H1 (cell line): ENCODE measurements around the gene ASB6. TPM values are rescaled to one million over a fixed set of nuclear protein-coding genes. Genes with fewer than 3 reads are reported as not detected.
A peak's percentile ranks its signal among the peaks of the same experiment; 100 is the strongest.

Experiments
- CTCF ChIA-PET: fragments of 300-600 bp; sonication (Branson Sonifier 250); formaldehyde crosslinking; loops from one replicate; lab custom pipeline; 2021; ENCODE audit not compliant: partially characterized antibody; lab: Charles Lee
- POLR2A ChIA-PET: fragments of 300-600 bp; sonication (Branson Sonifier 250); formaldehyde crosslinking; loops from one replicate; lab custom pipeline; 2021; ENCODE audit warnings: inconsistent platforms; ENCODE audit not compliant: partially characterized antibody; lab: Charles Lee
- DNase-seq, 2 experiments: peaks; one replicate each; pipeline versions ENCODE4 v3.0.0 to v3.0.0-alpha.2; 2010 to 2022; ENCODE audit warnings: low spot score in 2 of 2, low read depth in 1 of 2, mixed read lengths in 1 of 2
- FAIRE-seq: peaks from 2 replicates; lab custom pipeline; 2011; peaks lifted over from hg19 to GRCh38; lab: Jason Lieb, UNC
- H2AFZ ChIP-seq: 2 replicates; pipeline ENCODE4 v1.8.1; 2012; ENCODE audit warnings: low read length, inconsistent platforms
- H2AK5ac ChIP-seq: 2 replicates; pipeline ENCODE4 v1.6.1; 2013; ENCODE audit warnings: low read depth, low read length
- H2BK120ac ChIP-seq: replicated peaks from 2 replicates; pipeline ENCODE3; 2013; ENCODE audit warnings: low read depth, low read length, inconsistent platforms
- H2BK12ac ChIP-seq: 2 replicates; pipeline ENCODE4 v1.6.1; 2013; ENCODE audit warnings: low read depth, low read length
- H2BK15ac ChIP-seq: 2 replicates; pipeline ENCODE4 v1.6.1; 2013; ENCODE audit warnings: low read length
- H2BK20ac ChIP-seq: 2 replicates; pipeline ENCODE4 v1.6.1; 2013; ENCODE audit warnings: low read length
- H2BK5ac ChIP-seq: 2 replicates; pipeline ENCODE4 v1.6.1; 2013; ENCODE audit warnings: low read depth, low read length
- H3K14ac ChIP-seq: 2 replicates; pipeline ENCODE4 v1.6.1; 2013; ENCODE audit warnings: inconsistent platforms; ENCODE audit not compliant: insufficient read length
- H3K18ac ChIP-seq: 2 replicates; pipeline ENCODE4 v1.6.1; 2013; ENCODE audit warnings: low read length; ENCODE audit errors: extremely low read depth
- H3K23ac ChIP-seq: 2 replicates; pipeline ENCODE4 v1.6.1; 2013; ENCODE audit warnings: inconsistent platforms; ENCODE audit not compliant: insufficient read length
- H3K23me2 ChIP-seq: 2 replicates; pipeline ENCODE4 v1.6.1; 2013; ENCODE audit warnings: low read depth, low read length
- H3K27ac ChIP-seq: 2 replicates; pipeline ENCODE4 v1.6.1; 2011; ENCODE audit warnings: low read depth, low read length, inconsistent platforms
- H3K27me3 ChIP-seq, 4 experiments: replicated peaks in 1 of 4; 1 replicate in 1 of 4; 2 replicates in 3 of 4; pipeline versions ENCODE4 v1.6.1 to v1.8.1; 2011 to 2013; ENCODE audit warnings: low read length in 3 of 4, mild to moderate bottlenecking in 3 of 4, inconsistent platforms in 2 of 4, mixed read lengths in 2 of 4, moderate library complexity in 1 of 4; ENCODE audit not compliant: control insufficient read depth in 3 of 4, insufficient read depth in 3 of 4; ENCODE audit errors: extremely low read depth in 1 of 4
- H3K36me3 ChIP-seq, 4 experiments: 2 replicates each; pipeline versions ENCODE4 v1.6.1 to v1.8.1; 2011 to 2013; ENCODE audit warnings: mild to moderate bottlenecking in 4 of 4, low read length in 3 of 4, moderate library complexity in 2 of 4, control low read depth in 1 of 4, inconsistent platforms in 1 of 4; ENCODE audit not compliant: insufficient read depth in 4 of 4, control insufficient read depth in 2 of 4
- H3K4ac ChIP-seq: replicated peaks from 2 replicates; pipeline ENCODE3; 2013; ENCODE audit warnings: low read length, low read depth, mixed read lengths, inconsistent platforms; ENCODE audit not compliant: insufficient read length
- H3K4me1 ChIP-seq, 4 experiments: replicated peaks in 1 of 4; 1 replicate in 1 of 4; 2 replicates in 3 of 4; pipeline versions ENCODE4 v1.6.1 to v1.8.1; 2011 to 2013; ENCODE audit warnings: low read length in 3 of 4, inconsistent platforms in 2 of 4, mixed read lengths in 1 of 4; ENCODE audit not compliant: insufficient read depth in 4 of 4, control insufficient read depth in 3 of 4
- H3K4me2 ChIP-seq, 2 experiments: 2 replicates each; pipeline versions ENCODE4 v1.6.1 to v1.8.1; 2011 to 2013; ENCODE audit warnings: low read depth in 2 of 2, low read length in 2 of 2, control low read depth in 1 of 2, inconsistent platforms in 1 of 2, mild to moderate bottlenecking in 1 of 2; ENCODE audit not compliant: insufficient read depth in 1 of 2
- H3K4me3 ChIP-seq, 4 experiments: fragments of 200-600, 300-600 bp in 1 of 4; sonication (generic), shearing (Covaris generic), sonication (Bioruptor Twin) in 1 of 4; 2 replicates each; pipeline versions ENCODE4 v1.5.1 to v1.8.1; 2011 to 2016; ENCODE audit warnings: low read length in 4 of 4, low read depth in 3 of 4, control low read depth in 2 of 4, inconsistent platforms in 2 of 4, mild to moderate bottlenecking in 2 of 4, mixed read lengths in 1 of 4, moderate library complexity in 1 of 4; ENCODE audit not compliant: insufficient read depth in 2 of 4; ENCODE audit errors: extremely low read depth in 1 of 4
- H3K56ac ChIP-seq: replicated peaks from 2 replicates; pipeline ENCODE3; 2013; ENCODE audit warnings: low read depth, mild to moderate bottlenecking, mixed read lengths, low read length, inconsistent platforms; ENCODE audit not compliant: insufficient read length
- H3K79me1 ChIP-seq: 2 replicates; pipeline ENCODE4 v1.6.1; 2013; ENCODE audit warnings: low read depth, low read length, control low read depth
- H3K79me2 ChIP-seq, 2 experiments: 2 replicates each; pipeline versions ENCODE4 v1.6.1 to v1.8.1; 2012 to 2013; ENCODE audit warnings: low read length in 2 of 2, mild to moderate bottlenecking in 2 of 2, inconsistent platforms in 1 of 2; ENCODE audit not compliant: insufficient read depth in 2 of 2, control insufficient read depth in 1 of 2
- H3K9ac ChIP-seq, 4 experiments: replicated peaks in 1 of 4; 1 replicate in 1 of 4; 2 replicates in 3 of 4; pipeline versions ENCODE4 v1.6.1 to v1.8.1; 2011 to 2013; ENCODE audit warnings: low read depth in 3 of 4, low read length in 3 of 4, control low read depth in 2 of 4, mild to moderate bottlenecking in 2 of 4, moderate library complexity in 2 of 4, inconsistent platforms in 1 of 4; ENCODE audit errors: extremely low read depth in 1 of 4
- H3K9me3 ChIP-seq, 2 experiments: 2 replicates each; pipeline versions ENCODE4 v1.6.1 to v1.8.1; 2012 to 2013; ENCODE audit warnings: mild to moderate bottlenecking in 2 of 2, moderate library complexity in 2 of 2, control low read depth in 1 of 2, inconsistent platforms in 1 of 2, low read depth in 1 of 2, low read length in 1 of 2, mixed read lengths in 1 of 2; ENCODE audit not compliant: insufficient read depth in 2 of 2
- H4K20me1 ChIP-seq, 2 experiments: replicated peaks in 1 of 2; 2 replicates each; pipeline versions ENCODE3 to v1.8.1; 2011 to 2013; ENCODE audit warnings: inconsistent platforms in 2 of 2, low read length in 2 of 2, mild to moderate bottlenecking in 1 of 2; ENCODE audit not compliant: insufficient read depth in 2 of 2, control insufficient read depth in 1 of 2
- H4K5ac ChIP-seq: 2 replicates; pipeline ENCODE4 v1.6.1; 2013; ENCODE audit warnings: low read length, low read depth, mixed read lengths, inconsistent platforms; ENCODE audit not compliant: insufficient read length
- H4K8ac ChIP-seq: 2 replicates; pipeline ENCODE4 v1.8.0; 2013; ENCODE audit warnings: mild to moderate bottlenecking, moderate library complexity, low read length, inconsistent platforms; ENCODE audit not compliant: insufficient read depth; ENCODE audit errors: extremely low read depth
- H4K91ac ChIP-seq: replicated peaks from 2 replicates; pipeline ENCODE3; 2013; ENCODE audit warnings: low read length, mixed read lengths, inconsistent platforms; ENCODE audit not compliant: insufficient read length
- HDAC2 ChIP-seq, 2 experiments: fragments of 300-600 bp in 1 of 2; sonication (generic) in 1 of 2; IDR thresholded peaks; 2 replicates each; pipeline ENCODE4 v1.6.1; 2011 to 2012; ENCODE audit warnings: low read depth in 2 of 2, low read length in 2 of 2, mild to moderate bottlenecking in 2 of 2, moderate library complexity in 2 of 2, borderline replicate concordance in 1 of 2, inconsistent platforms in 1 of 2
- RFX5 ChIP-seq: IDR thresholded peaks from 2 replicates; pipeline ENCODE4 v1.6.1; 2011; ENCODE audit warnings: low read depth, low read length, improper control_type of control experiment, borderline replicate concordance
- YY1 ChIP-seq: IDR thresholded peaks from 2 replicates; pipeline ENCODE4 v1.6.1; 2011; ENCODE audit warnings: low read depth, mild to moderate bottlenecking, low read length
- WGBS, 2 experiments: shearing (Covaris generic) in 1 of 2; methylation state at CpG; one replicate each; pipeline versions ENCODE4 v1.1.6 to v1.1.7; 2013 to 2015; ENCODE audit warnings: low lambda C conversion rate in 2 of 2, mixed read lengths in 2 of 2, inconsistent platforms in 1 of 2, low coverage in 1 of 2, missing lambda C conversion rate in 1 of 2; ENCODE audit not compliant: insufficient replicate concordance in 2 of 2, insufficient coverage in 1 of 2, insufficient read length in 1 of 2; ENCODE audit errors: extremely low coverage in 1 of 2, missing lambda C conversion rate in 1 of 2; 5-methylcytosine and 5-hydroxymethylcytosine counted together
- polyA plus RNA-seq, 7 experiments: library from polyadenylated mRNA; depleted of rRNA in 3 of 7; stranded (reverse) in 5 of 7; unstranded in 2 of 7; fragments of >200 nt in 5 of 7; fragments of 200-250 nt in 2 of 7; gene quantifications; 1 replicate in 5 of 7; 2 replicates in 1 of 7; 4 replicates in 1 of 7; pipeline versions ENCODE4 v1.2.1 to v1.2.3, GENCODE V29; 2011 to 2013; ENCODE audit warnings: missing spikeins in 2 of 7, mixed read lengths in 2 of 7
- total RNA-seq: library from RNA; stranded (reverse); fragmentation: NEBNext Ultra II Directional; extraction: Animal tissue kit (Norgen Biotek cat#: 25700); gene quantifications from 2 replicates; pipeline ENCODE4 v1.2.1, GENCODE V29; 2021

Gene ASB6
- total and polyA plus RNA-seq, 2 of the 8 experiments (the other 6 are each of a cell fraction or from before 2014, with no cell fraction given) = 14.0 to 17.3 TPM

DNA sequence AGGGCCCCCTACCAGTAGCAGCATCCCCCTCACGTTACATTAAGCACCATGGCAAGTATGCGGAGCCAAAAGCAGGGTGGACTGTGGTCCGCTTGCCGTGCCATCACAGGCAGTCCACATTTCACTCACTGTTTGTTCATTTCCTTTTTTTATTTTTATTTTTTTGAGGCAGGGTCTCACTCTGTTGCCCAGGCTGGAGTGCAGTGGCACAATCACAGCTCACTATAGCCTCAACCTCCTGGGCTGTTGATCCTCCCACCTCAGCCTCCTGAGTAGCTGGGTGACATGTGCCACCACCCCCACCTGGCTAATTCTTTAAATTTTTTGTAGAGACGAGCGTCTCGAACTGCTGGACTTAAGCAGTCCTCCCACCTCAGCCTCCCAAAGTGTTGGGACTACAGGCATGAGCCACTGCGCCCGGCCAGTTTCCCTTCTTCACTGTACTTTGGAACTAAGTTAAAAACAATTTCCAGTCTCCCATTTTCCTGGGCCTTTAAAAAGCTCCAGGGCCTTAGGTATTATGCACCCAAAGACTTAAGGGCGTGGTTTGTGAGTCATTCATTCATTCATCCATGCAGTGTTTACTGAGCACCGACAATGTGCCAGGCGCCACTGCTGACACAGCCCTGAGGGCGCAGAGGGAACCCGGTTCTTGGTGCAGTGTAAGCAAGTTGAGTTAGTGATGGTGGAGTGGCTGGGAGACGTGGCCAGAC lies 43.4 kb upstream of the ASB6 start:
- H3K23me2 ChIP-seq = no peaks in the 10 kb centered on the region
- no peak overlapping the region for H3K18ac ChIP-seq
- no peak overlapping the region for H4K5ac ChIP-seq
- ChIA-PET POLR2A (interaction anchor here (0.8 to 1.2 kb wide), 2 partner anchors 12 to 20 kb away, joined by 3 read pairs; partner anchors contain the start of gene PRRX2), CTCF (interaction anchor here (0.5 to 2.7 kb wide), 5 partner anchors 11 to 122 kb away, joined by 3 to 17 read pairs (median 3); no protein-coding TSS in a partner anchor)
- TF ChIP-seq HDAC2 (IDR thresholded peaks at IDR 0.05; ENCODE audit: borderline replicate concordance in 1 of 2, low read depth in 2 of 2, low read length in 2 of 2) (no peak), YY1 (no peak), RFX5 (no peak)
- 0 out of 2 replicates have a peak overlapping the region, but pooled peaks have one; percentile 31 for H2BK15ac ChIP-seq
- H3K79me2 ChIP-seq = no peaks in the 10 kb centered on the region
- H4K20me1 ChIP-seq = no peaks in the 10 kb centered on the region
- DNase-seq = no peak
- H3K27ac ChIP-seq = no peak overlapping the region
- H3K4me2 ChIP-seq = no peak overlapping the region
- no peaks in the 10 kb centered on the region; a peak in 1 of 7 replicates for H3K4me1 ChIP-seq
- H3K9ac ChIP-seq = no peak overlapping the region
- WGBS, 2 experiments = 93% methylated on average over 15 of the region's 15 CpGs; no CpG with 5 or more reads in 1 of the 2 experiments
- H2AFZ ChIP-seq = no peak overlapping the region
- H3K27me3 ChIP-seq = no peaks in the 10 kb centered on the region
- no peak overlapping the region for H2BK120ac ChIP-seq
- H3K23ac ChIP-seq = no peak overlapping the region
- H2BK20ac ChIP-seq = no peak overlapping the region
- H3K4me3 ChIP-seq = no peak overlapping the region
- no peak overlapping the region for H3K4ac ChIP-seq
- no peaks in the 10 kb centered on the region for H3K79me1 ChIP-seq
- no peak overlapping the region; the same call in 1 of the 2 replicates for H2BK12ac ChIP-seq
- H3K14ac ChIP-seq = no peak overlapping the region
- FAIRE-seq = no peak
- H3K36me3 ChIP-seq = no peaks in the 10 kb centered on the region
- no peak overlapping the region for H2BK5ac ChIP-seq
- no peak overlapping the region for H4K91ac ChIP-seq
- no peaks in the 10 kb centered on the region for H3K9me3 ChIP-seq
- 0 out of 2 replicates have a peak overlapping the region, but pooled peaks have one; percentile 66 for H4K8ac ChIP-seq
- H3K56ac ChIP-seq = no peak overlapping the region
- peak overlapping the region; percentile 65; the same call in 1 of the 2 replicates for H2AK5ac ChIP-seq
